NCI-H524 treated with DMSO at 0.1 percent for 48 hours (cell line): ENCODE data around the gene ABCA8.

Experiments used
- DNase-seq: peaks from one replicate; lab custom pipeline; 2025; lab: John Stamatoyannopoulos, UW

The ABCA8 gene

DNA sequence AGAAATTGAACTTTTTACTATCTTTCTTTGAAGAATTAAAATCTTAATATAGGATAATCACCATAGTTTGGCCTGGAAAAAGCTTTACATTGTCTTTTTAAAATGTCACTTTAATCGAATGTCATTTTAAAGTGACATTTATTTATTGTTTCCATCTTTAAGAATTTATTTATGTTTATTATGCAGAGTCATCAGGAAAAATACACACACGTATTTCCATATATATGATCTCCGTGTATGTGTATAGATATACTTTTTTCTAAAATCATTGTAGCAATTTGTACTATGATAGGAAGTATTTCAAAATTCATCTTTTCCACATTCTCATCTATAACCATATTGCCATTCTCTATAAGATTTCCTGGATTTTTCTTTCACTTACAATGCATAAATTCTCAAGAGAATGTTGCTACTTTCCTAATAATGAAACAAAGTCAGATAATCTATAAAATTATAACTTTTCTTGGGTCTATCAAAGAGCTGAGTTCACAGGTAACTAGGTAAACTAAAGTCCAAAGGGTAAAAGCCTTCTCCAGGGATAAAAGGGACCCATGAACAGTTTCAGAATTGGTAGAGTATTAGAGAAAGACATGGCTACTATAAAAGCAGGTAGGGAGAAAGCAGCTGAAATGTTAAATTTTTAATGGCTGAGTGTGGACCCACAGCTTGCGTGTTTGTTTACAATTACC, 11.9 kb downstream of the ABCA8 start:
- no peak for DNase-seq

DNA sequence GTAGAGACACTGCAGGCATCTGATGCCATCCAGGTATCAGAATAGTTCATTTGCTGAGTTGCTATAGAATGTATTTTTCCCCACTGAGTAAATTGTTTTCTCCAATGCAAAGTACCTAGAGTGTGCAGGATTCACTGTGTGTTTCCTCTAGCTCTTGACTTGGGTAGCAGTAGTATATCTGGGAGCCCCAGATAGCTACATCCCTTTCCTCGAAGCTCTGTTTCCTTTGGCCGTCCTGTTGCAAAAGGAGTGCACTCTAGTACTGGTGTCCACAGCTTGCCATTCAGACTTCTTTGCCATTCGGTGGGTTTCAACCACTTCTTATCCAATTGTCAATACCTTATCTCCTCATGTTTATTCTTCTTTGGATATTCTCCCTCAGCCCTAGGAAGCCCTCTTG, 12.8 kb downstream of the ABCA8 start:
- no peak for DNase-seq

- DNase-seq = no peak
Measured at GRCh38 chr17:68941761-68942160, 13.4 kb downstream of the ABCA8 start.

DNA sequence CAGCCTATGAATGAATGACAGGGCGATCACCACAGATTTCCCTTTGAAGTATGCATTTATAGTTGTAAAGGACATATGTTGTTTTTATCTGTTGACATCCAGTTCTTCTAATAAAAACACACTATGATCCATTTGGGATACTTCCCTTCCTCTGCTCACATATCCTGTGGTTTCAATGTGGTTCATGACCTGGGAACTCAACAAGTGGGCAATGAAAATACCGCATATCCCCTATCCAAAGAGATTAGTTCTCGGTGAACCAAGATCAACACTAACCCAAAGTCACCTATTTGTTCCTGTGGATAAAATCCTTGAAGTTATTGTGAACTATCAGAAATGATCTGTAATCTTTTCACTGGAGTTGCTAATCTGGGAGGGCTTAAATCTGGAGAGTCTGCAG, 16.0 kb downstream of the ABCA8 start:
- DNase-seq = no peak

GRCh38 chr17:68937890-68938514, 17.2 kb downstream of the ABCA8 start:
- DNase-seq = no peak

- DNase-seq = no peak
Measured at GRCh38 chr17:68927516-68927915, 27.7 kb downstream of the ABCA8 start.

GRCh38 chr17:68924793-68925720, 30.1 kb downstream of the ABCA8 start:
- no peak for DNase-seq

GRCh38 chr17:68910789-68911431, 44.3 kb downstream of the ABCA8 start:
- no peak for DNase-seq

DNA sequence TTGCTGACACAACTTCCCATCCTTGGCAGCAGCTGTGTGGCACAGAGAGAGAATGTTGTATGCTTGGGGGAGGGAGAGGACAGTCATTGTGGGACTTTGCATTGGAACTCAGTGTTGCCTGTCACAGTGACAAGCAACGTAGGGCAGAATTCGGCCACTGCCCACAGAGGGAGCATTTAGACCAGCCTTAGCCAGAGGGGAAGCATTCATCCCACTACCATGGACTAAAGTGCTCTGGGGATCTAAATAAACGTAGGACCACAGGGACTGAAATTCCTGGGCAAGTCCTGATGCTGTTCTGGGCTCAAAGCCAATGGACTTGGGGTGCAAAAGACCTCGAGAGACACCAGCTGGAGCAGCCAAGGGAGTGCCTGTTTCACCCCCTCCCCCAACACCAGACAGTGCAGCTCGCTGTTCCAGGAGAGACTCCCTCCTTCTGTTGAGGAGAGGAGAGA, 44.9 kb downstream of the ABCA8 start:
- no peak for DNase-seq

- DNase-seq = no peak
Measured at GRCh38 chr17:68909066-68909465, 46.1 kb downstream of the ABCA8 start.

GRCh38 chr17:68908045-68908444, 47.1 kb downstream of the ABCA8 start:
- DNase-seq = no peak

DNA sequence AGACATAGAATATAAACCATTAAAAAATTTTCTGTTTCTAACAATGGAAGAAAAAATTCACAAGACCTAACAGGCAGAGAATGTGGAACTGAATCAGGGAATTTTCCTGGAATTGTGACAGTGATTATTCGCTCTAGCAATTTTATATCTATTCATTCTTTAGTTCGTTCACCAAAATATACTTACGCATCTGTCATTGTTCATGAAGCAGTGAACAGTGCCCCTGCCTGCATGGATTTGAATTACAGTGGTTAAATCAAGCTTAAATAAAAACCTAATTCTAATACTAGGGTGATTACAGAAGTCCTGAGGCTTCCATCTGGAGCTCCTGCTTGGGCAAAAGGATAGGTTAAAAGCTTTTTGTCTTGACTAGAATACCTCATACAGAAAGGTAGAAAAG, 48.6 kb downstream of the ABCA8 start:
- DNase-seq = peak; percentile 25

DNA sequence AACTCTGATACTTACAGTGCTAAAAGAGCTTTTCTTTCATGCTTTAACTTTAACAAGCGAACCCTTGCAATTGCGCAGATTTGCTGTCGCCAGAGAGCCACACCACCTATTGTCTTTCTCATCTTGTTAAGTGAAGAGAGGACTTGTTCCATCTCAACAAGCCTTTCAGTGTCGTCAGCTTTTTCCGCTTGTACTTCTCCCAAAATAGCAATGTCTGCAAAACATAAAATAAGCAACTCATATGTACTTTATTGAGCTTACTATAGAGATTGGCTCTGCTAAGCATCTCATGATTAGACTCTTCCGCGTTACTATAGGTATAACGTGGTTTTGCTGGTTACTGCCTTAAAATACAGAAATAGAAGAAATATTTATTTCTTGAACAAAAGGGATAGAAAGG, 51.9 kb downstream of the ABCA8 start:
- DNase-seq = no peak

- no peak for DNase-seq
Measured at GRCh38 chr17:68897557-68897956, 57.6 kb downstream of the ABCA8 start.

- no peak for DNase-seq
Measured at GRCh38 chr17:68892658-68893057, 62.5 kb downstream of the ABCA8 start.

DNA sequence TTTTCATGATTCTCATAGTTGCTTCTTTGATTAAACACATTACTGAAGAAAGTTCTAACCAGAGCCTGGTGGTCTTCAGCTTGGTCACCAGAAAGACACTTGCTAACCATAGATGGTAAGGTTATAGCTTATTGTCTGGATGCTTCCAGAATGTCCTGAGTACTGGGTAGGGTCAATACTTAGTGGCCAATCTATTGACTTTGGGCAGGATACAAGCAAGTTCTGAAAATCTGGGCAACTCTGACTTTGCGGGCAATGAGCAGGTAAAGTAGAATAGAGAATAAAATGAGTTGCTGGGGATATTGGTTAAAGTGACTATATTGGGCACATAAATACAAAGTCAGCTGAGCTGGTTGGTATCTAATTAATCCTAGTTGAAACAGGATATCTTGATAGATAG, 63.0 kb downstream of the ABCA8 start:
- DNase-seq = no peak

DNA sequence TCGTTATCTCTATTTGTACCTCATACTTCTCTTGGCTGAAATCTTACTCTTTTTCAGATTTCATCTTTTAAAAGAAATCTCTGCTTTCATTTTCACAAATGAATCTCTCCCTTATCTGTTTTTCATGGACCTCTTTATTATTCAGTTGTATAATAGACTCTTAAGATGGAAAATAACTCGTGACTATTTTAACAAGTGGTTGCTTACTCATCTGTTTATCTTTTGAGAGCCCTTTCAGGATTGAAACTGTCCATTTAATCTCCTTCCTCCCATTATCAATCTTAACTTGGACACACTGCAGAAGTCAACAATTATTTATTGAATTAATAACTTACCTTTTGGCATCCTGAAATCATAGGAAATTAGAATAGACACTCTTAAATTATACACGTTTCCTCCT, 68.8 kb downstream of the ABCA8 start:
- no peak for DNase-seq

- no peak for DNase-seq
Measured at GRCh38 chr17:68884888-68885287, 70.3 kb downstream of the ABCA8 start.

GRCh38 chr17:68878226-68878885, 76.8 kb downstream of the ABCA8 start:
- peak; percentile 97 for DNase-seq

DNA sequence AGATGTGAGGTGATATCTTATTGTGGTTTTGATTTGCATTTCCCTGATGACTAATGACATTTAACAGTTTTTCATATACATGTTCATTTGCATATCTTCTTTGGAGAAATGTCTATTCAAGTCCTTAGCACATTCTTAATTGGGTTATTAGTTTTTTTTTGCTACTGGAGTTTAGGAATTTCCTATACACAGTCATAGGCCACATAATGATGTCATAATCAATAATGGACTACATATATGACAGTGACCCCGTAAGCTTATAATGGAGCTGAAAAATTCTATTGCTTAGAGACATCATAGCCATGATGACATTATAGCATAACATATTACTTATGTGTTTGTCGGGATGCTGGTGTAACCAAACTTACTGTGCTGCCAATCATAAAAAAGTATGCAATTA, 83.7 kb downstream of the ABCA8 start:
- no peak for DNase-seq

DNA sequence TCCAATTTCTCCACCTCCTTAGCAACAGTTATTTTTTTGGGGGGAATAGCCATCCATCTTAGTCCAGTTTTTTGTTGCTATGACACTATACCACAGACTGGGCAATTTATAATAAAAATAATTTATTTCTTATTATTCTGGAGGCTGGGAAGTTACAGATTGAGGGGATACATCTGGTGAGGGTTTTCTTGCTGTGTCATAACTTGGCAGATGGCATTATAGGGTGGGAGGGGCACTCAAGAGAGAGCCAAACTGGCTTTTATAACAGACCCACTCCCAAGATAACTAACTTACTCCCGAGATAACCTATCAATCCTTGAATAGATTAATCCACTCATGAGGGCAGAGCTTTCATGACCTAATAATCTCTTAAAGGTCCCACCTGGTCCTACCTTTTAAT, 84.2 kb downstream of the ABCA8 start:
- peak; percentile 90 for DNase-seq
